Osteocyte (in vitro differentiated cells): Measurements from ENCODE around the gene ALPL. TPM values are rescaled to one million over a fixed set of nuclear protein-coding genes. Genes with fewer than 3 reads are reported as not detected.

Experiments used
- DNase-seq: peaks from one replicate; pipeline ENCODE4 v3.0.0; 2021; ENCODE audit warnings: mixed read lengths; ENCODE audit not compliant: unreplicated experiment; ENCODE audit errors: extremely low spot score
- H3K27ac Mint-ChIP-seq: one replicate; pipeline ENCODE4 v1.8.0; 2021; ENCODE audit warnings: mild to moderate bottlenecking, mixed read lengths; ENCODE audit not compliant: unreplicated experiment
- H3K27me3 Mint-ChIP-seq: one replicate; pipeline ENCODE4 v1.8.0; 2021; ENCODE audit warnings: mixed read lengths; ENCODE audit not compliant: unreplicated experiment
- H3K36me3 Mint-ChIP-seq: one replicate; pipeline ENCODE4 v1.8.0; 2021; ENCODE audit warnings: mixed read lengths; ENCODE audit not compliant: unreplicated experiment
- H3K4me1 Mint-ChIP-seq: one replicate; pipeline ENCODE4 v1.8.0; 2021; ENCODE audit warnings: mixed read lengths; ENCODE audit not compliant: unreplicated experiment
- H3K4me3 Mint-ChIP-seq: one replicate; pipeline ENCODE4 v1.8.0; 2021; ENCODE audit warnings: mild to moderate bottlenecking, moderate library complexity, mixed read lengths; ENCODE audit not compliant: unreplicated experiment
- H3K9me3 Mint-ChIP-seq: one replicate; pipeline ENCODE4 v1.8.0; 2021; ENCODE audit warnings: mixed read lengths; ENCODE audit not compliant: unreplicated experiment
- CTCF ChIP-seq: fragments of 200-600 bp; sonication (generic); IDR thresholded peaks from 2 replicates; pipeline ENCODE4 v1.5.0; 2021; ENCODE audit warnings: antibody characterized with exemption, mild to moderate bottlenecking, moderate library complexity
- total RNA-seq: library from RNA; stranded (reverse); gene quantifications from 2 replicates; pipeline ENCODE4 v1.2.1, GENCODE V29; 2021

Gene ALPL
- total RNA-seq, 1 donor from 2014 or later = 41.6 TPM

- Mint-ChIP-seq H3K4me1 (peaks cover 28% of the 10 kb centered on the region), H3K9me3 (no peaks in the 10 kb centered on the region), H3K36me3 (no peaks in the 10 kb centered on the region), H3K27ac (no peak overlapping the region), H3K27me3 (no peaks in the 10 kb centered on the region), H3K4me3 (no peak overlapping the region)
- no peak for TF ChIP-seq CTCF
- no peak for DNase-seq
Observed at GRCh38 chr1:21534146-21534545, 24.9 kb downstream of the ALPL start.

- Mint-ChIP-seq H3K27me3 (no peaks in the 10 kb centered on the region), H3K36me3 (no peaks in the 10 kb centered on the region), H3K4me3 (no peak overlapping the region), H3K4me1 (peaks cover 23% of the 10 kb centered on the region), H3K27ac (no peak overlapping the region), H3K9me3 (no peaks in the 10 kb centered on the region)
- peak; percentile 68 for TF ChIP-seq CTCF
- DNase-seq = no peak
Observed at GRCh38 chr1:21534674-21535378, 25.6 kb downstream of the ALPL start.

- no peaks in the 10 kb centered on the region for H3K27me3 Mint-ChIP-seq
- H3K9me3 Mint-ChIP-seq = no peaks in the 10 kb centered on the region
- no peak for TF ChIP-seq CTCF
- H3K36me3 Mint-ChIP-seq = no peaks in the 10 kb centered on the region
- peaks cover 20% of the 10 kb centered on the region for H3K4me1 Mint-ChIP-seq
- no peak overlapping the region for H3K4me3 Mint-ChIP-seq
- H3K27ac Mint-ChIP-seq = no peak overlapping the region
- no peak for DNase-seq
Observed at GRCh38 chr1:21536218-21536617, 27.0 kb downstream of the ALPL start.

GRCh38 chr1:21537511-21537931, 28.3 kb downstream of the ALPL start:
- H3K36me3 Mint-ChIP-seq = no peaks in the 10 kb centered on the region
- H3K4me1 Mint-ChIP-seq = peaks cover 15% of the 10 kb centered on the region
- TF ChIP-seq CTCF = no peak
- H3K4me3 Mint-ChIP-seq = no peak overlapping the region
- no peaks in the 10 kb centered on the region for H3K27me3 Mint-ChIP-seq
- no peak for DNase-seq
- H3K9me3 Mint-ChIP-seq = no peaks in the 10 kb centered on the region
- H3K27ac Mint-ChIP-seq = no peak overlapping the region

- Mint-ChIP-seq H3K27ac (no peak overlapping the region), H3K4me3 (no peak overlapping the region), H3K4me1 (peaks cover 17% of the 10 kb centered on the region), H3K9me3 (no peaks in the 10 kb centered on the region), H3K27me3 (no peaks in the 10 kb centered on the region), H3K36me3 (no peaks in the 10 kb centered on the region)
- no peak for DNase-seq
- TF ChIP-seq CTCF = no peak
Observed at GRCh38 chr1:21537932-21538630, 28.9 kb downstream of the ALPL start.
